Activated CD4-positive, alpha-beta T cell treated with anti-CD3 and anti-CD28 coated beads, Interleukin-10, Interleukin-2, amounts not matched to agents 100 ng/mL and 50 ng/mL, durations not matched to agents 16 hours and 8 hours (primary cell): ENCODE results near the gene MEIOC.
A peak's percentile ranks its signal among the peaks of the same experiment; 100 is the strongest.
"Not testable (repeated sequence)": the region's sequence is repeated elsewhere in the genome, so short reads cannot be mapped to it uniquely, and the experiment has no call there.

ENCODE experiments used
- DNase-seq: peaks from one replicate; pipeline ENCODE4 v3.0.0-alpha.2; 2020

Gene MEIOC

DNA sequence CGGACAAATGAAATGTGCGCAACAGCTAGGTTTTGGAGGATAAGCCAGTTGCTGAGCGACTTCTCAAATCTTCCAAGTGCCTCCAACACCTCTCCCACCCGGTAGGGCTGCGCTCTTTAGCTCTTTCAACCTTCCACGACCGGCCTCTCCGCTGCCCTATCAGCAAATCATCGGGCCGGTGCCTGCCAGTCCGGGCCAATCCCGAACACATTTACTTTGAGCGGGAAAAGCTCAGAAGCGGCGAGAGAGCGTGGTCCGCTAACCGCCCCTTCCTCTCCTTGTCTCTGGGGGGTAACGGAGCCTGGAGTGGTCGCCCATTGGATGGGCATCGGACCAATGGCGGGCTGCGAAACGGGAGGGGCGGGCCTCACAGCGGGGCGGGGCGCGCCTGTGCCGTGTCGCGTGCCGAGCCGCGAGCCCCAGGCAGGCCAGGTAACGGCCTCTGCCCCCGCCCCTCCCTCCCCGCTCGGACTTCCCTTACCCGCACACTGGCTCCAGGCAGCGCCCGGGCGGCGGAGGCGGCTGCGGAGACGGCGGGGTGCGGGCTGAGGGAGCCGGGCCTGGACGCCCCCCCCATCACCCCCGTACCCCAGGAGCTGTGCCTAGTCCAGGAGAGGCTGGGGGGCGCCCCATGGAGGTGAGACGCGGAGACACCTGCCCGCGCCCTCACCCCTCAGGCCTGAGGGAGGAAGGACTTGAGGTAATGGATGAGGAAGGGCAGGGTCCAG is at the start of gene MEIOC:
Gene MEIOC, plus strand, starts transcription at position 486 of the 728 bp plus-strand sequence. Its CDS starts 146 bp downstream, at position 632.
- peak; percentile 51 for DNase-seq

DNA sequence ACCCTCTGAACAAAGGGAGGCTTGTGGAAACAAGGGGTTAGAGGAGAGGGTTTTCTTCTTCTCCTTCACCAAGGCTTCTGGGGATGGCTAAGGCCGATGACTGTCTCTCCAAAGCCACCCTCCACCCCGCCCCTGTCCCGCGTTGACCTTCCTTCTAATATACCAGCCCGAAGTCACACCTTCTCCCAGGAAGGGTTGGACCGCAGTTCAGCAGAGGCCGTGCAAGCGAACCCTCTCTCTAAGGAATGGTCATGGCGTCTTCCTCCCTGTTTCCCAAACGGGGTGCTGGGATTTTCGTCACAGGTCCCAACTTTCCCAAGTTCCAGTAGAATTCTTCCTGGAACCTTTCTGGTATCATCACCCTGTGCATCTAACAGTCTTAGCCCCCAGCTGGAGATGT is 49.6 kb upstream of the MEIOC start:
- no peak for DNase-seq

DNA sequence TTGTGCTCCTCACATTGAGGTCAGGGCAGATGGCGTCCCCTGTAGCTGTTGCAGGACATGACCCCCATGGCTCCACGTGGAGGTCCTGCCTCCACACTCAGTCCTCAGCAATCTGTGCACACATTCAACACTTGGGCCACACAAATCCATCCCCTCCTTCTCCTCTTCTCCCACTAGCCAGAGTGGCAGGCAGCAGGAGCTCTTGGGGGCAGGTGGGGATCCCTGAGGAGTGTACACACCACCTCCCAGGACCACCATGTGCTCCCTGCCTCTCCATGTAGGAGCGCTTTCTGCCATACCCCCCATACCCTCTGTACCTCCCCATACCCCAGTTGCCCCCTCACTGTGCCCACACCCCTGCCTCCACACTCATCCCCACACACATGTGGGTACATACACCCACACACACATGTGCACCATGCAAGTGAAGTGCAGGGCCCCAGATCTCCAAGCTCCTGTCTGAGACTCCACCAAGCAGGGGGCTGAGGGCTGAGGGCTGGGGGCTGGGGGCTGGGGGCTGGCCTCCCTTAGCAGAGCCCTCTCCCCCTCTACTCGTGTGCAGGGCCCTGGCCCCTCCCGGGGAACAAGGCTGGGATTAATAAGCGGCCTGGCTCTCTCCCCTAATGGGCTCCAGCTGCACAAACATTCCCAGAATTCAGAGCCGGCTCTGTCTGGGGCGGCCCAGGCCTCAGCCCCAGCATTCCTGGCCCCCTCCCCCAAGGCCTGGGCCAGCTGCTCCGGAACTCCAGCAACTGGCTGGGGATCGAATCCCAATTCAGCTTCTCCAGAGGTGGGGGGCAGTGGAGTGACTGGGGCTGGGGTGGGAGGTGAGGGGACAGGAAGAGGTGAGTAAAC is 48.2 kb upstream of the MEIOC start:
- DNase-seq: no peak

DNA sequence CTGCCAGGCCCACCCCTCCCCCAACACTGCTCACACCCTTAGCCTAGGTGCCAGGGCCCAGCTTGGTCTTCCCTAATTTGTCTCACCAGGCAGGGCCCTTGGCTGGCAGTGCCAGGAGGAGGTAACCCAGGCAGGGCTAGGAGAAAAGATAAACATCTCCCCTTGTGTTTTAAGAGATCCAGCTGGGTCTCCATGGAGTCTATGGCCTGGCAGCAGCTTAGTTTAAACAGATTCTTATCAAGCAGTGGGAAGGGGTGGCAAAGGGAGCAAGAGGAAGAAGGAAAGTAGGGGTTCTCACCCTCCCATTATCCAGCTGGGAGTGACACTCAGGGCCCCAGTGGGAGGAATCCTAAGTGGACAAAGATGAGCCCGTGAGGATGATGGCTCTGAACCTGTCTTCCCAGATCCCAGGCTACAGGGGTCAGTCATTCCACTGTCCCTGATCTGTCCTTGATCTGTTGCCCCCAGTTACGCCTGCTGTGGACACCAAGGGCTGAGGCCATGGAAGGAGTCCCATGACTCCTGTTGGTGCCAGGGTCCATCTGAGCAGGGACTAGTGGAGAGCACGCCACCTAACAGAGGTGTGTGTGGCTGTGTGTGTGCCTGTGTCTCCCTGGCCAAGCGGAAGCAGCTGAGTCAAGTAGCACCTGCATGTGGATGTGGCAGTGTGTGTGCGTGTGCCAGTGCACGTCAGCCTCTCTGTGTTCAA is 47.4 kb upstream of the MEIOC start:
- no peak for DNase-seq

DNA sequence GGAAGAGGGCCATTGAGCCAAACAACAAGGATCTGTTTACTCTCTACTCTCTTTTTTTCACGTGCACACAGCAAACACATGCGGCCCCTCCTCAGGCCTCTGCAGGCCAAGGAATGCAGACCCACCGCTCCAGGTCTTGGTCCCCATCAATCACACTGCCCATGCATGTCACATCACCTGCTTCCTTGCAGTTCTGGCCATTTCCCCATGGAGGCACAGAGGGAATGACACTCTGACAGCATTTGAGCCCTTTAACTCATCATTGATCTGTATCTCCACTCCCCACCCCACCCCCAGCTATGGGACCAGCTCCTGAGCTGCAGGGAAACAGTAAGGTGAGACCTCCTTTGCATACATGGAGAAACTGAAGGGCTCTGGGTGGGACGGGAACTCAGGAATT is 45.9 kb upstream of the MEIOC start:
- DNase-seq: no peak

DNA sequence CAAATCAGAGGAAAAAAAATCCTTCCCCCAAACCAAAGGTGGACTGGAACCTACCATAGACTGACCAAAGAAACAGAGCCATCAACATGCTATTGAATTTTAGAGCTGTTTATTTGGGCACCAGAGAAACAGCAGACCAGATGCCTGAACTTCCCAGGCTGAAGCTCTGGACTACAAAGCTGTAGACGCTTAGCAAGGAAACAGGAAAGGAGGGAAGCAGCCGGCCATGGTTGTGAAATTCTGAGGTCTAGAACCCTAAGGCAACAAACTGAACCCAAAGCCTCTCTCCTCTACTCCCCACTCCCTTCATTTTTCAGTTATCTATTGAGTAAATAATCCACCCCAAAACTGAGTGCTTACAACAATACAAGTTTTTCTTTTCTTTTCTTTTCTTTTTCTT is 45.4 kb upstream of the MEIOC start:
- no peak for DNase-seq

DNA sequence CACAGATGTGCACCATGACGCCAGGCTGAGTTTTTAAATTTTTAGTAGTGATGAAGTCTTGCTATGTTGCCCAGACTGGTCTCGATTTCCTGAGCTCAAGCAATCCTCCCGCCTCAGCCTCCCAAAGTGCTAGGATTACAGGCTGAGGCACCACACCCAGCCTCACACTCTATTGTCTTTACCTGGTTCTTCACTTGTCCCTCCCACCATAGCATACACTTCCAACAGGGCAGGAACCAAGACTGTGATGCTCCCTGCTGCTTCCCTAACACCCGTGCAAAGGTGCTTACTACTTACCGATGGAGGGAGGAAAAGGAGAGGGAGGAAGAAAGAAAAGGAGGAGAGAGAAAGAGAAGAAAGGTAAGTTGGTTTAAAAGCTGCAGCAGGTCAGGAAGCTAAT is 41.4 kb upstream of the MEIOC start:
- no peak for DNase-seq

DNA sequence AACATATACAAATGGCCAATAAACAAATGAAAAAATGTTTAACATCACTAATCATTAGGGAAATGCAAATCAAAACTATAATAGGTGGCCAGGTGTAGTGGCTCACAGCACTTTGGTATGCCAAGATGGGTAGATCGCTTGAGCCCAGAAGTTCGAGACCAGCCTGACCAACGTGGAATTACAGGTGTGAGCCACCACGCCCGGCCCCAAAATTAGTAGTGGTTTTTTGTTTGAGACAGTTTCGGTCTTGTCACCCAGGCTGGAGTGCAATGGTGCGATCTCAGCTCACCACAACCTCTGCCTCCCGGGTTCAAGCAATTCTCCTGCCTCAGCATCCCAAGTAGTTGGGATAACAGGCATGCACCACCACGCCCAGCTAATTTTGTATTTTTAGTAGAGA is 37.6 kb upstream of the MEIOC start:
- not testable (repeated sequence) for DNase-seq

DNA sequence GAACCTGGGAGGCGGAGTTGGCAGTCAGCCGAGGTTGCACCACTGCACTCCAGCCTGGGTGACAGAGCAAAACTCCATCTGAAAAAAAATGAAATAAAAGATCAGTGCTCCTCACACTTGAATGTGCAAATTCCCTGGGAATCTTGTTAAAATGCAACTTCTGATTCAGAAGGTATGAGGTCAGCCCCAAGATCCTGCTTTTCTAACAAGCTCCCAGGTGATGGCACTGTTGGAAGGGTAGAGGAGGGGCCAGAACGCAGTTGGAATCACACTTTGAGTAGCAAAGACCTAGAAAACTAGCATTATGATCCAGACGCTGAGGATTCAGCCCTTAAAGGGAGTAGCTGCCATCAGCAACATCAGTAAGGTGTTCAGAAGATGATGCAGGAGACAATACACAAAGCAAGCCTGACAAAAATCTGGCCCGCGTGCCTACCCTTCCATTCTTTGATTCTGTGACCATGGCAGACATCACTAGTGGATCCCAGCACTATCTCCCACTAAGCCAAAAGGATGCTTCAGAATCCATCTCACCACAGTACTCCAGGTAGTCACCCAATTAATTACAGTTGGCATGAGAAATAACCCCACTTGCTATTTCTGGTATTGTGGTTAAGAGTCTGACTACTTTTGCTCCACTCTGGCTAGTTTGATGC is 33.1 kb upstream of the MEIOC start:
- no peak for DNase-seq

DNA sequence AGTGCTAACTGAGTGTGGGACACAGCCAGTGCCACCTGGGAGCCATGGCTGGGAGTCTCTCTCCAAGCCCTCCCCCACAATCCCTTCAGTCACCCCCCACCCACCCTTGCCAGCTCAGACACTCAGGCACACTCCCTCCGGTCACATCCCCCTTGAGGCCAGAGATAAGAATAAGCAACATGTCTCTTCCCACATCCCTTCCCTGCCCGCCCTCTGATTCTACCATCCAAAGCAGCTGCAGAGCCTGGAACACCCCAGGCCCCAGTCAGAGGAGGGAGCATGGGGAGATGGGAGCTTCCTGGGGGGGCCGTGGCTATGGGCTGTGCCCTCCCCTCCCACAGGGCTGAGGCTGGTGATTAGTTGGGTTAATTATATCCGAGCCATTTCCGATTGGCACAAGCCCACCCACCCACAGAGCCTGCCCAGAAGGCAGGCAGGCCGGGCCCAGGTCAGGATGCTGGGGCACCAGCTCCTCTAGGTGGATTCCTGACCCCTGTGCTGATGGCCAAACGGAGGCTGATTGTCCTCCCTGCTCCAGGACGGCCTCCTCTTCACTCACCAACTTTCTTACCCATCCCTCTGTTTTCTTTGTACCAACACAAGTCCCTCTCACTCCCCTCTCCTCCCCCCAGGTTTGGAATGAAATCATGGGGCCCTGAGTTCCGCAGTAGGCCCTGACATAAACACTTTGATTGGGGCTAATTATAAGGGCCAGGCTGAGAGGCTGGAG is 28.6 kb upstream of the MEIOC start:
- DNase-seq: no peak

DNA sequence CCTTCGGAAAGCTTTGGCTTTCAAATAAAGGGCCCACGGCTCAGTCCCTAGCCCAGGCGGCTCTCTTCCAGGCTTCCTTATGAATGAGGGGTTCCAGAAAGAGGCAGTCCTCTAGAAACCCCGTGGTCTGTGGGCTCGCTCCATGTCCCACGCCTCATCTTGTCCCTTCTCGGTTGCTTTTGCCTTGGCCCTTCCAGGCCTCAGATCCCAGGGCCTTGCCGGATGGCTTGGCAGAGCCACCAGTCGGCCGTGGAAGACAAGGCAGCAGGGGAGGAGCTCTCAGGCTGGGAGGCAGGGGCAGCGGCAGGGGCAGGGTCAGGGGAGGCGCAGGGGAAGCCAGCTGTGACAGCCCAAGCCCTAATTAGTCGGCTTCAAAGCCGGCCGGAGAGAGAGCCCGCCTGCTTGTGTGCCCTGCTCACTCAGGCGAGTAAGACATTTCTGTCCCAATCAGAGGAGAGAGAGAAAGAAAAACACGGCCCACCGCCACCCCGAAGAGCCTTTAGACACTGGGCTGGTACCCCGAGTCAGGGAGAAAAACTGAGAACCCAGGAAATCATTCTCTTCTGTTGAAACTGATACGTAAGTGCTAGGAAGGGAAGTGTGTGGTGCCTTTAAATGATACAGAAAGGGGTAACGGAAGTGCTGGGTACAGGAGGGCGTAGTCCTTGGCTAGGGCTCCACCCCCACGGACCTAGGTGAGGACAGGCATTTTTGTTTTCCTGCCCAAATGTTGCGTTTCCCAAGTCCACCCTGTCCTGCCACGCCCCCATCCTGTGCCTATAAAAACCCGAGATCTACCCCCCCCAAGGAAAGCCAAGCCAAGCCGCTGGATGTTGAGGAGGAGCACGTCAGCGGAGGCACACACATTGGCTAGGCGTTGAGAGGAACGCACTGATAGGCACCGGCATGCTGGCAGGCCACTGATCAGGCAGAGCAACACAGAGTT is 27.8 kb upstream of the MEIOC start:
- DNase-seq: no peak

DNA sequence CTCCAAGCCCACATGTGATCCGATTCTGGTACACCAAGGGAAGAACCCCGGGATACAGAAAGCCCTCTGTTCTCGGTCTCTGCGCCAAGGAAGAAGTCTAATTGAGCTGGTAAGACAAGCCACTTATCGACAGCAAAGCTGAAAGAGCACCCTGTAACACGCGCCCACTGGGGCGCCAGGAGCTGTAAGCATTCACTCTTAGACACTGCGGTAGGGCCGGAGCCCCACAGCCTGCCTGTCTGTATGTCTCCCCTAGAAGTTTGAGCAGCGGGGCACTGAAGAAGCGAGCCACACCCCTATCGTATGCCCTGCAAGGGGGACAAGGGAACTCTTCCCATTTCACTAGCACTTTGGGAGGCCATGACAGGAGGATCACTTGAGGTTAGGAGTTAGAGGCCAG is 27.0 kb upstream of the MEIOC start:
- DNase-seq: no peak

DNA sequence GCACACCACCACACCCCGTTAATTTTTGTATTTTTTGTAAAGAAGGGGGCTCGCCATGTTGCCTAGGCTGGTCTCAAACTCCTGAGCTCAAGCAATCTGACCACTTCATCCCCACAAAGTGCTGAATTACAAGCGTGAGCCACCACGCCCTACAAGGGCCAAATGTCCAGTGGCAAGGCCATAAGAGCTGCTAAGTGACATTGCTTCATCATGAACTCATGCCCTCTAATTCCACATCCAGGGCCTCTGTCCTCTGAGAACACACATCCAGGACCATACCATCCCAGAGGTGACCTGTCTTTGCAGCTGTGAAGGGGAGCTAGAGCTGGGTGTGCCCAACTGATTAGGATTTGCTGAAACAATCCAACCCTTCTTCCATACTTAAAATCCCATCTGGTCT is 25.6 kb upstream of the MEIOC start:
- no peak for DNase-seq

DNA sequence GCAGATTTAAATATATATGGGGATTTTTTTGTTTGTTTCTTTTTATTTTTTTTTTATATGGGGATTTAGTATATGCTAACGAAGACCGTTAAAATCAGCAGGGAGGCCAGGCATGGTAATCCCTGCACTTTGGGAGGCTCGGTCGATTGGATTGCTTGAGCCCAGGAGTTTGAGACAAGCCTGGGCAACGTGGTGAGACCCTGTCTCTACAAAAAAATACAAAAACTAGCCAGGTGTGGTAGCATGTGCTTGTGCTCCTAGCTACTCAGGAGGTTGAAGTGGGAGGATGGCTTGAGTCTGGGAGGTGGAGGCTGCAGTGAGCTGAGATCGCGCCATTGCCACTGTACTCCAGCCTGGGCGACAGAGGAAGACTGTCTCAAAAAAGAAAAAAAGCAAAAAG is 22.3 kb upstream of the MEIOC start:
- no peak for DNase-seq

DNA sequence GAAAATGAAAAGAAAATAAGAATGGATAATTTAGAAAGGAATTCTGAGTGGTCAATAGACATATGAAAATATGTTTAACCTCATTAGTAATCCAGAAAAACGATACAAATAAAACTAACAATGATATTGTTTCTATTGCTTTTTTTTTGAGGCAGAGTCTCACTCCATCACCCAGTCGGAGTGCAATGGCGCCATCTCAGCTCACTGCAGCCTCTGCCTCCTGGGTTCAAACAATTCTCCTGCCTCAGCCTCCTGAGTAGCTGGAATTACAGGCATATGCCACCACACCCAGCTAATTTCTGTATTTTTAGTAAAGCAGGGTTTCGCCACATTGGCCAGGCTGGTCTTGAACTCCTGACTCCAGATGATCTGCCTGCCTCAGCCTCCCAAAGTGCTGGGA is 21.9 kb upstream of the MEIOC start:
- DNase-seq: not testable (repeated sequence)

DNA sequence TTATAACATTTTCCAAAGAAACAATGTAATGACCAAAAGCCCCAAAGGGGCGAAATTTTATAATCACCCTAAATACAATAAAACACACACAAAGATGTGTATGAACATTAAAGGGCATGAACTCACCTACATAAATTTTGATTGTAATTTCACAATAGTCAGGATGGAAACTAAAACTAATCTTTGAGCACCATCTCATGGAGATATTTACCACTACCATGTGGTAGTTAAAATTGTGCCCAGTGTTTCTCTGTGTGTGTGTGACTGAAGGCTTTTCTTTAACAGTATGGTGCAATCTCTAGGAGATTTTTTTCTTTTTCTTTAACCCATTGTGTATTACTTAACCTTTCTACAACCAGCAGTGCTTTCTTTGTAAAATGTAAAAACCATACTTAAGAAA is 19.7 kb upstream of the MEIOC start:
- DNase-seq: no peak

DNA sequence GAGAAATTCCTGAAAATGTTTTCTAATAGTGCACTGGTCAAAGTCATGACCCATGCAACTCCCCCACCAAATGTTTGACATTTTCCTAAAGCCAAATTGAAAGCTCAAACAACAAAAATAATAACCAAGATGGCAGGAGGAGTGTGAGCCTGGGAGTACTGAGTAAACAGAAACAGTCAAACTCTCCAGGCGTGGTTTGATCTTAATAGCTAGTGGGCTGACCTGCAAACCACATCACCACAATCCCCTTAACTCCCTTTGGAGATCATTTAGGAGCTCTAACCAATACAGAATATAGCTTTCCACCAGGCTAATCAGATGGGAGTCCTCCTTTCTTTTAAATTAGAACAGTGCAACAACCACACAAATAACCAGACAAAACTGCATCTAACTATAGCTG is 19.2 kb upstream of the MEIOC start:
- DNase-seq: no peak

DNA sequence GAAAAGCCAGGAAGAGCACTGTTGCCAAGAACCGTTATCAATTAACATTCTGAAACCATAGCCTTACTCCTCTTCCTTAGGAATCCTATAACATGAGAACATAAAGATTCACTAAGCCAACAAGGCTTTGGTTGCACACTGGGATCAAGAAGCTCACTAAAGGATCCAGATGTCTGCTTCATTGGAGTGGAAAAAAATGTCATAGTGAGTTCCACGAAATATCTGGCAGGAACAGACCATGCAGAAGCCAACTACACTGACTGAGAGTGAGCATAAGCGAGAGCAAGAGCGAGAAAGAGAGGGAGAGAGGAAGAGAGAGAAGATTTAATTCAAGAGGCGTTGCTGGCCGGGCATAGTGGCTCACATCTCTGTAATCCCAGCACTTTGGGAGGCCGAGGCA is 13.4 kb upstream of the MEIOC start:
- no peak for DNase-seq

DNA sequence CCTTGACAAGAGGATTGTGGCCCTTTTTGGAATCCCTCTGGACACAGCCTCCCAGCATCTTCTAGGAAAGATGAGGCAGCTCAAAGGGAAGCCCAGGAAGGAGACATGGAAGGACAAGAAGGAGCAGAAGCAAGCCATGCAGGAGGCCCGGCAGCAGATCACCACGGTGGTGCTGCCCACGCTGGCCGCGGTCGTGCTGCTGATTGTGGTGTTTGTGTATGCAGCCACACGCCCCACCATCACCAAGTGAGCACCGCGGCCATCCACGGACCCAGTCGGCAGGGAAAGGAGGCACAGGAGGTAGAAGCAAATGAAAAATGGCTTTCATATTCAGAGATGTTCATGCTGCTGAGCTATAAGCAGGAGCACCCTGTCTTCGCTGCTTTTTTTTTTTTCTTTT is 10.9 kb upstream of the MEIOC start:
- DNase-seq: no peak

DNA sequence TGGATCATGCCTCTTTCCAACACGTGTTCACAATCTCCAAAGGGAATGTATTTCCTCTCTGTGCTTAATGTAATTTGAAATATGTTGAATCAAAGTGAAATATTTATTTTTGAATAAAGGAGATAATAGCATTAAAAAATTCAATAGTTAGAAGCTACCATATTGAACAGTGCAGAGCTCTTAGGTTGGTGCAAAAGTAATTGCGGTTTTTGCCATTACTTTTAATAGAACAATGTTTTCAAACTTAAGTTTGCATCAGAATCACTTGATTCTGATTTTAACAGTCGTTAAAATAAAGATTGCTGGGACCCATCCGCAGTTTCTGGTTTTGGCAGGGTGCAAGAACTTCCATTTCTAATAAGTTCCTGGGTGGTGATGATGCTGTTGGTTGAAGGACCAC is 10.0 kb upstream of the MEIOC start:
- DNase-seq: no peak

DNA sequence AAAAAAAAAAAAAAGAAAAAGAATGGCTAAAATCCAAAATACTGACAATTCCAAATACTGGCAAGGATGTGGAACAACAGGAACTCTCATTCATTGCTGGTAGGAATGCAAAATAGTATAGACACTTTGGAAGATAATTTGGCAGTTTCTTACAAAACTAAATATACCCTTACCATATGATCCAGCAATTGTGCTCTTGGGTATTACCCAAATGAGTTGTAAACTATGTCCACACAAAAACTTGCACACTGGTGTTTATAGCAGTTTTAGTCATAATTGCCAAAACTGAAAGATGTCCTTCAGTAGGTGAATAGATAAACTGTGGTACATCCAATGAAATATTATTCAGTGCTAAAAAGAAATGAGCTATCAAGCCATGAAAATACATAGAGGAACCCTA is 8.5 kb upstream of the MEIOC start:
- DNase-seq: no peak
